Esophagus squamous epithelium (tissue), 5 donors: ENCODE data around the gene TKTL1. TPM values are rescaled to one million over a fixed set of nuclear protein-coding genes. Genes with fewer than 3 reads are reported as not detected.

ENCODE experiments used
- DNase-seq: peaks from one replicate; lab custom pipeline; 2025; lab: John Stamatoyannopoulos, UW
- H3K27ac ChIP-seq, 4 donors: fragments of 200-600 bp; sonication (generic); one replicate each; pipeline ENCODE4 v1.5.1; 2016 to 2019; ENCODE audit warnings: mild to moderate bottlenecking in 1 of 4
- H3K27me3 ChIP-seq, 4 donors: fragments of 200-600 bp; sonication (generic); 1 replicate in 3 of 4; 2 replicates in 1 of 4; pipeline versions ENCODE4 v1.5.1 to v1.6.0; 2017 to 2021; ENCODE audit warnings: antibody characterized with exemption in 1 of 4
- H3K36me3 ChIP-seq, 3 donors: fragments of 200-600 bp; sonication (generic); one replicate each; pipeline ENCODE4 v1.5.1; 2016 to 2019
- H3K4me1 ChIP-seq, 3 donors: fragments of 200-600 bp; sonication (generic); one replicate each; pipeline ENCODE4 v1.5.1; 2017 to 2019
- H3K4me3 ChIP-seq, 4 donors: fragments of 200-600 bp; sonication (generic); 1 replicate in 3 of 4; 2 replicates in 1 of 4; pipeline ENCODE4 v1.5.1; 2016 to 2019; ENCODE audit warnings: mild to moderate bottlenecking in 2 of 4, moderate library complexity in 1 of 4
- H3K9me3 ChIP-seq, 3 donors: fragments of 200-600 bp; sonication (generic); one replicate each; pipeline ENCODE4 v1.5.1; 2016 to 2019
- POLR2A ChIP-seq, 4 donors: fragments of 450-650 bp; IDR thresholded peaks; one replicate each; pipeline ENCODE4 v1.6.1; 2017; ENCODE audit warnings: antibody characterized with exemption in 4 of 4, mild to moderate bottlenecking in 4 of 4, moderate library complexity in 3 of 4
- WGBS, 2 donors: methylation state at CpG; one replicate each; pipeline ENCODE4 v1.1.5; 2018; 5-methylcytosine and 5-hydroxymethylcytosine counted together
- intact Hi-C: fragments of 100-400 bp; cut with DNase I; formaldehyde crosslinking; loops from one replicate; pipeline ENCODE4 v1.15.0; 2022
- total RNA-seq, 4 donors: library from RNA; depleted of rRNA; stranded (reverse); fragments of >200 nt; gene quantifications; one replicate each; pipeline ENCODE4 v1.1.0, GENCODE V29; 2016
- TF ChIP-seq, protein P1 (sequence below), 6 experiments: fragments of 450-650 bp in 4 of 6; fragments of 200-600 bp in 2 of 6; sonication (generic) in 2 of 6; IDR thresholded peaks; one replicate each; pipeline ENCODE4 v1.5.1; 2016 to 2019; ENCODE audit warnings: antibody characterized with exemption in 6 of 6, mild to moderate bottlenecking in 4 of 6, moderate library complexity in 4 of 6
- donor health status: DM: yes; HTN: yes; CAD: no.

Gene TKTL1
- total RNA-seq, 4 donors from 2014 or later: not detected

- Histone ChIP-seq H3K27ac (no peak overlapping the region), H3K36me3 (no peaks in the 10 kb centered on the region), H3K4me3 (no peak overlapping the region), H3K27me3 (no peaks in the 10 kb centered on the region), H3K4me1 (no peaks in the 10 kb centered on the region), H3K9me3 (no peaks in the 10 kb centered on the region)
- TF ChIP-seq POLR2A (IDR thresholded peaks at IDR 0.05): no peak
- TF ChIP-seq, protein P1, sequence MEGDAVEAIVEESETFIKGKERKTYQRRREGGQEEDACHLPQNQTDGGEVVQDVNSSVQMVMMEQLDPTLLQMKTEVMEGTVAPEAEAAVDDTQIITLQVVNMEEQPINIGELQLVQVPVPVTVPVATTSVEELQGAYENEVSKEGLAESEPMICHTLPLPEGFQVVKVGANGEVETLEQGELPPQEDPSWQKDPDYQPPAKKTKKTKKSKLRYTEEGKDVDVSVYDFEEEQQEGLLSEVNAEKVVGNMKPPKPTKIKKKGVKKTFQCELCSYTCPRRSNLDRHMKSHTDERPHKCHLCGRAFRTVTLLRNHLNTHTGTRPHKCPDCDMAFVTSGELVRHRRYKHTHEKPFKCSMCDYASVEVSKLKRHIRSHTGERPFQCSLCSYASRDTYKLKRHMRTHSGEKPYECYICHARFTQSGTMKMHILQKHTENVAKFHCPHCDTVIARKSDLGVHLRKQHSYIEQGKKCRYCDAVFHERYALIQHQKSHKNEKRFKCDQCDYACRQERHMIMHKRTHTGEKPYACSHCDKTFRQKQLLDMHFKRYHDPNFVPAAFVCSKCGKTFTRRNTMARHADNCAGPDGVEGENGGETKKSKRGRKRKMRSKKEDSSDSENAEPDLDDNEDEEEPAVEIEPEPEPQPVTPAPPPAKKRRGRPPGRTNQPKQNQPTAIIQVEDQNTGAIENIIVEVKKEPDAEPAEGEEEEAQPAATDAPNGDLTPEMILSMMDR (IDR thresholded peaks at IDR 0.05): no peak
- WGBS, 2 donors: 60 to 79% methylated on average over 3 to 5 of the region's 8 CpGs
- no peak for DNase-seq
- intact Hi-C loops: no loop called here
Measured at GRCh38 chrX:154303476-154303875, 7.9 kb downstream of the TKTL1 start.

- H3K27me3 ChIP-seq: no peaks in the 10 kb centered on the region
- WGBS, 2 donors: 85 to 92% methylated on average over 5 to 9 of the region's 10 CpGs
Measured at GRCh38 chrX:154304846-154305245, 9.3 kb downstream of the TKTL1 start.

DNA sequence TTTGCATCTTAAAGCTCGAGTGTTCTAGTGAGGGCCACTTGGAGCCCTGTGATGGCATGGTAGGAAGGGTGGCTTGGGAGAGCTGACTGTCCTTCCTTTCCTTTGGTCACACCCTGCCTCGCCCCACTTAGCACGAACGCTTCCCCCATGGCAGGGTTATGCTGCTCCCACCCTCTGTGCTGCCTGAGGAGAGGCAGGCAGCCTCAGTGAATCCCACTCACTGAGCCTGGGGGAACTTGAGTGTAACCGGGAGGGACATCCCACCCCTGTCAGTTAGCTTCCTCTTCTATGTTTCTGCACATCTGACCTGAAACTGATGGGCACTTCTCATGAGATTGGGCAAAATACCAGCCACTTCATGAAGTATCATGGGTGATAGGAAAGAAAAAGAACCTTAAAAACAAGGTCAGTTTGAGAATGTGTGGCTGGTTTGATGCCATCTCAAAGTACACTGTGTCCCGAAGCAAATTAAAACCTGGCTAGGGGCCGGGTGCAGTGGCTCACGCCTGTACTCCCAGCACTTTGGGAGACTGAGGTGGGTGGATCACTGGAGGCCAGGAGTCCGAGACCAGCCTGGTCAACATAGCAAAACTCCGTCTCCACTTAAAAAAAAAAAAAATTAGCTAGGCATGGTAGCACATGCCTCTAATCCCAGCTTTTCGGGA lies 10.1 kb downstream of the TKTL1 start:
- 69 to 72% methylated on average over 5 to 6 of the region's 11 CpGs for WGBS, 2 donors
- TF ChIP-seq POLR2A (IDR thresholded peaks at IDR 0.05): no peak
- TF ChIP-seq, protein P1 (IDR thresholded peaks at IDR 0.05): no peak
- Histone ChIP-seq H3K27ac (no peak overlapping the region), H3K4me3 (no peak overlapping the region), H3K36me3 (no peaks in the 10 kb centered on the region), H3K4me1 (no peaks in the 10 kb centered on the region), H3K27me3 (no peaks in the 10 kb centered on the region), H3K9me3 (no peaks in the 10 kb centered on the region)
- intact Hi-C loops: no loop called here
- no peak for DNase-seq

More at GRCh38 chrX:154304846-154305245, 9.3 kb downstream of the TKTL1 start:
- H3K36me3 ChIP-seq: no peaks in the 10 kb centered on the region
- intact Hi-C loops: no loop called here
- no peak overlapping the region for H3K27ac ChIP-seq
- no peak overlapping the region for H3K4me3 ChIP-seq
- no peaks in the 10 kb centered on the region for H3K4me1 ChIP-seq
- DNase-seq: no peak
- no peaks in the 10 kb centered on the region for H3K9me3 ChIP-seq
- no peak for TF ChIP-seq POLR2A (IDR thresholded peaks at IDR 0.05)
- TF ChIP-seq, protein P1 (IDR thresholded peaks at IDR 0.05): no peak

DNA sequence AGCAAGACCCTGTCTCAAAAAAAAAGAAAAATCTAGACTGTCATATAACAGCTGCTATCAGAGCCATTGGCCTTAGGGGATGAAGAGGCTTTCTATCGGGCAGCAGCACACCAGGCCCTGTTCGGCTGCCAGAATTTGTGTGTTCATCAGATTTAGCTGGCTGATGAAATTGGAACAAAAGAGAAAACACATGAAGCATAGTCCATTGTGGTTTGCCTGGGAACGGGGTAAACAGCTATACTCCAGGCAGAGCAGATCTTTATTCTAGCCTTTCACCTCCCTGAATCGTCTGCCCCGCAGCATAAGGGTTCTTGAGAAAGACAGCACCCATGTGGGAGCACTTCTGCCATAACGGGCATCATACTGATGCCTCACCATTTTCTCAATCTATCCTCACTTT lies 11.6 kb downstream of the TKTL1 start:
- Histone ChIP-seq H3K27me3 (no peaks in the 10 kb centered on the region), H3K36me3 (no peaks in the 10 kb centered on the region), H3K4me1 (no peaks in the 10 kb centered on the region), H3K27ac (no peak overlapping the region), H3K4me3 (no peak overlapping the region), H3K9me3 (no peaks in the 10 kb centered on the region)
- no peak for TF ChIP-seq POLR2A (IDR thresholded peaks at IDR 0.05)
- TF ChIP-seq, protein P1 (IDR thresholded peaks at IDR 0.05): no peak
- intact Hi-C loops: no loop called here
- no peak for DNase-seq
- 67 to 83% methylated on average over 2 to 3 of the region's 6 CpGs for WGBS, 2 donors

DNA sequence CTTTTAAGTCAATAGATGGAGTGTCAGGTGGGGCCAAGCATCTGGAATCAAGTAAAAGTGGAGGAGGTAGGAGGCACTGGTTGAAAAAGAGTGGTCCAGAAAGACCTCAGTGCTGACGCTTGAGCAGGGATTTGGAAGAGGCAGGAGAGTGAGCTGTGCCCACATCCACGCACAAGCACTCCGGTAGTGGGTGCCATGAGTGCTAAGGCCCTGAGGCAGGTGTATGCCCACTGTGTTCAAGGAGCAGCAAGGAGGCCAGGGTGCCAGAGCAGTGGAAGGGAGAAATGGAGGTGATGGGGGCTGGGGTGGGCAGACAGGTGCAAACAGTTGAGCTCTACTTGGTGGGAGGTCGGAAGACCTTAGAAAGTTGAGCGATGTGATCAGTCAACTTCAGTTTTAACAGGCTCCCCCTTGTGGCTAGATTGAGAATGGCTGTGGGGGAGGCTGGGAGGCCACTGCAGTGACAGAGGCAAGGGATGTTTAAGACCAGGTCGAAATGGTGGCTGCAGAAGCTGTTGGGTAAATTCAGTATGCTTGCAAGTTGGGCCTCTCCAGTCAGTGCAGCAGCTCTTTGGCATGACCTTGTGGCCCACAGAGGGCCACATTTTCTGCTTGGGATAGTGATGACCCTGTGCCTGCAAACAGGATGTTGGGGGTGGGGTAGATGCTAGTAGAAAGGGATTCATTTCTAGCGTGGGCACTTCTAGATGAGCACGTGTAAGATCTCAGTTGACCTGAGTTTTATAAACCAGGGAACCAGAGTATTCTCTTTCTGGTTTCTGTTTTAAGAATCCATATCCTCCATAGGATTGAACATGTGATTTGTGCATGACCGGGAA lies 12.7 kb downstream of the TKTL1 start:
- intact Hi-C loops: no loop called here
- TF ChIP-seq, protein P1 (IDR thresholded peaks at IDR 0.05): peak; percentile 62 to 76 (median 68)
- TF ChIP-seq POLR2A (IDR thresholded peaks at IDR 0.05): no peak
- DNase-seq: no peak
- Histone ChIP-seq H3K4me3 (no peak overlapping the region), H3K27ac (no peak overlapping the region), H3K9me3 (no peaks in the 10 kb centered on the region), H3K36me3 (no peaks in the 10 kb centered on the region), H3K27me3 (no peaks in the 10 kb centered on the region), H3K4me1 (no peaks in the 10 kb centered on the region)
- 51 to 60% methylated on average over 8 to 9 of the region's 9 CpGs for WGBS, 2 donors
